Activated CD4-positive, alpha-beta T cell treated with anti-CD3 and anti-CD28 coated beads, Interleukin-2, amount 10 ng/mL, durations not matched to agents 24 days and 14 days (primary cell): ENCODE data around the gene GCK. TPM values are rescaled to one million over a fixed set of nuclear protein-coding genes. Genes with fewer than 3 reads are reported as not detected.
A peak's percentile ranks its signal among the peaks of the same experiment; 100 is the strongest.
"Not testable (repeated sequence)": the region's sequence is repeated elsewhere in the genome, so short reads cannot be mapped to it uniquely, and the experiment has no call there.

Source experiments
- DNase-seq: peaks from one replicate; pipeline ENCODE4 v3.0.0; 2022
- H3K27ac Mint-ChIP-seq: one replicate; pipeline ENCODE4 v1.8.0; 2022; ENCODE audit warnings: mild to moderate bottlenecking, mixed read lengths
- H3K27me3 Mint-ChIP-seq: one replicate; pipeline ENCODE4 v1.8.0; 2022; ENCODE audit warnings: mixed read lengths
- H3K36me3 Mint-ChIP-seq: one replicate; pipeline ENCODE4 v1.8.0; 2022; ENCODE audit warnings: low read depth, mild to moderate bottlenecking, mixed read lengths
- H3K4me1 Mint-ChIP-seq: one replicate; pipeline ENCODE4 v1.8.0; 2021; ENCODE audit warnings: mixed read lengths
- H3K4me3 Mint-ChIP-seq: one replicate; pipeline ENCODE4 v1.8.0; 2022; ENCODE audit warnings: mild to moderate bottlenecking, moderate library complexity, mixed read lengths
- H3K9me3 Mint-ChIP-seq: one replicate; pipeline ENCODE4 v1.8.0; 2021; ENCODE audit warnings: mixed read lengths
- intact Hi-C: fragments of 100-400 bp; cut with micrococcal nuclease; formaldehyde crosslinking; loops from one replicate; pipeline ENCODE4 v1.15.1; 2023
- total RNA-seq: library from RNA; stranded (reverse); gene quantifications from 2 replicates; pipeline ENCODE4 v1.2.3, GENCODE V29; 2022

The GCK gene
- total RNA-seq, 1 donor from 2014 or later: 1.7 TPM

DNA sequence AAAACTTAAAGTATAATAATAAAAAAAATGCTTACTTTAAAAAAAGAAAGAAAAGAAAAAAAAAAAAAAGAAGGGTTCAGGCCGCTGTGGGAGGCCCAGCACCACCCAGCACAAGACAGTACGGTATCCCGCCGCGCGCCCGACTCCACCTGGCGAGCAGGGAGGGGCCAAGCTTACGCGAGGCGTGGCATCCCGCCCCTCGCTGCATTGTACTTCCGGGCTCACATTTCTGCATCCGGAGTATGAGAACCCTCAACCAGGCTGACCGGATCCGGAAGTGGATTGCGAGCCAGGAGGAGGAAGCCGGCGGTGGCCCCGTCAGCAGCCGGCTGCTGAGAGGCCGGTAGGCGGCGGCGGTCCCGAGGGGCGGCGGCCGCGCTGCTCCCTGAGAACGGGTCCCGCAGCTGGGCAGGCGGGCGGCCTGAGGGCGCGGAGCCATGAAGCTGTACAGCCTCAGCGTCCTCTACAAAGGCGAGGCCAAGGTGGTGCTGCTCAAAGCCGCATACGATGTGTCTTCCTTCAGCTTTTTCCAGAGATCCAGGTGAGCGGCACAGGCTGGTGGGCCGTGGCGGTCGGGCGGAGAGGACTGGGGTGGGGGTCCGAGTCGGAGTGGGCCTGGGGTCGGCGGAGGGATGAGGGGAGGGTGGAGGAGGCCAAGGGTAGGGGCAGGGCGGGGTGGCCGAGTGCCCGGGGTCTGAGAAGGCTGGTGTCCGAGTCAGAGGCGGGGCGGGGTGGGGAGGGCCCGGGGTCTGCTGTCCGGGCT, 11.6 kb upstream of the GCK start, which contains the start of gene YKT6:
Gene YKT6 (plus strand): TSS at position 280 of the 763 bp plus-strand sequence. CDS start 158 bp downstream, at position 438.
- H3K4me3 Mint-ChIP-seq: peak within 1 kb of the TSS; percentile 89
- H3K27me3 Mint-ChIP-seq: peaks cover 2% of the 10 kb centered on the region
- H3K27ac Mint-ChIP-seq: peak within 1 kb of the TSS; percentile 65
- peak; percentile 98 for DNase-seq
- intact Hi-C loops: loop anchor here (1.0 to 5.0 kb wide), 2 partner anchors 79 to 119 kb away; partner anchors contain the start of genes POLD2 and POLM
- H3K4me1 Mint-ChIP-seq: peaks cover 33% of the 10 kb centered on the region
- peaks cover 18% of the 10 kb centered on the region for H3K36me3 Mint-ChIP-seq
- no peaks in the 10 kb centered on the region for H3K9me3 Mint-ChIP-seq

DNA sequence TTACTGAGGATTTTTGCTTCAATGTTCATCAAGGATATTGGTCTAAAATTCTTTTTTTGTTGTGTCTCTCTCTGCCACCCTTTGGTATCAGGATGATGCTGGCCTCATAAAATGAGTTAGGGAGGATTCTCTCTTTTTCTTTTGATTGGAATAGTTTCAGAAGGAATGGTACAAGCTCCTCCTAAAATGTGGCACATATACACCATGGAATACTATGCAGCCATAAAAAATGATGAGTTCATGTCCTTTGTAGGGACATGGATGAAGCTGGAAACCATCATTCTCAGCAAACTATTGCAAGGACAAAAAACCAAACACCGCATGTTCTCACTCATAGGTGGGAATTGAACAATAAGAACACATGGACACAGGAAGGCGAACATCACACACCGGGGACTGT, 10.9 kb upstream of the GCK start:
- intact Hi-C loops: loop anchor here (1.0 to 5.0 kb wide), 2 partner anchors 78 to 118 kb away; partner anchors contain the start of genes POLD2 and POLM
- not testable (repeated sequence) for H3K27me3 Mint-ChIP-seq, H3K9me3 Mint-ChIP-seq, DNase-seq
- Mint-ChIP-seq H3K27ac (peak overlapping the region; percentile 41), H3K4me1 (peaks cover 31% of the 10 kb centered on the region), H3K36me3 (peaks cover 14% of the 10 kb centered on the region), H3K4me3 (peak overlapping the region; percentile 65)

DNA sequence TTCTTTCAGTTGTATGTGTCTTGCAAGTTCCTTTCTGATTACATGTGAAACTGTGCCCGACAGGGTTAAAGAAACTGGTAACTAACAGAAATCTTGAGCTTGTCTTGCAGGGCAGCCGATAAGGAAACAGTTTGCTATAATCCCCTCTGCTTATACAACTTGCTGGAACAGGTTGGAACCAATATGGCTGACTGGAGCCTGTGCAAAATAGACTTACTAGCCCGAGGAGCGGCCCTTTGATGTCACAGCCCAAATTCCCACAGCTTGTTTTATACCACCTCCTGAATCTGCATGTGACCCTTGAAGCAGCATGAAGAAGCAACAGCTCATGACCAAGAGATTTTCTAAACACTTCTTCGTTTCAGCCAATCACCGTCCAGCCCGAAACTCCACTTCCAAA, 8.2 kb upstream of the GCK start:
- intact Hi-C loops: no loop called here
- peaks cover 2% of the 10 kb centered on the region for H3K27me3 Mint-ChIP-seq
- no peak for DNase-seq
- peaks cover 24% of the 10 kb centered on the region for H3K4me1 Mint-ChIP-seq
- H3K4me3 Mint-ChIP-seq: no peak overlapping the region
- no peaks in the 10 kb centered on the region for H3K9me3 Mint-ChIP-seq
- H3K36me3 Mint-ChIP-seq: peaks cover 2% of the 10 kb centered on the region
- no peak overlapping the region for H3K27ac Mint-ChIP-seq

DNA sequence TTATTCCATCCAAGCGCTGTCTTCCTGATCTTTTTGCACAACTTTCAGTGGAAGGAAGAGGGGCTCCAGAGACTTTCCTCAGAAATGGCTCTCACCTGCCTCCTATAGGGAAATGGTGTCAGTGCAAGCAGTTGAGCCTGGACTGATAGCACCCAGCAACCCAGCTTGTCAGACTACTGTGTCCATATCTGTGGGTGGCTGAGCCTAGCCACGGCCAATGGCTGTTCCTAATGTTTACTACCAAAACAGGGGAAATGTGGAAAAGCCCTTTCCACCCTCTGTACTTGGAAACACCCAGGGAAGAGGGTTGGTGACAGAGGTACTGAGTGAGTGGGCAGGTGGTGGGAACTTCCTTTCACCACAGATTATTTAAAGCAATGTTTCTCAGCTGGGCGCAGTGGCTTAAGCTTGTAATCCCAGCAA, 7.2 kb upstream of the GCK start:
- Mint-ChIP-seq H3K9me3 (no peaks in the 10 kb centered on the region), H3K4me1 (peaks cover 14% of the 10 kb centered on the region), H3K4me3 (no peak overlapping the region), H3K27ac (no peak overlapping the region), H3K36me3 (peaks cover 2% of the 10 kb centered on the region), H3K27me3 (peaks cover 4% of the 10 kb centered on the region)
- intact Hi-C loops: no loop called here
- DNase-seq: peak; percentile 82

DNA sequence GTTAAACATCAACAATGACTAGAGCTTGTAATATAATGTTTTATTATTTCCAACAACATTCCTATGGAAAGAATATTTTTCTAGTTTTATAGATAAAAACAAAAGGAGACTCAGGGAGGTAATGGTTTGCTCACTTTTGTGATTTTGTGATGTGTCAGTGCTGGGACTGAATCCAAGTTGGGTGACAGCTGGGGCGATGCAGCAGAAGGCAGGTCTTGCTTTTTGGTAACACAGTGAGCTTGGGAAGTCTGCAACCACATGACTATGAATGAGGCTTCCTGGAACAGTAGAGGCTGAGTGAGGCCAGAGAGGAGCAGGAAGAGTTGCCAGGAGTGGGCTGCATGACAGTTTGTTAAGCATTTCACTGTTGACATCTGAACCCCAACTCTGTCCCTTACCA, 6.7 kb upstream of the GCK start:
- no peak overlapping the region for H3K4me3 Mint-ChIP-seq
- H3K27ac Mint-ChIP-seq: no peak overlapping the region
- peaks cover 4% of the 10 kb centered on the region for H3K27me3 Mint-ChIP-seq
- H3K9me3 Mint-ChIP-seq: no peaks in the 10 kb centered on the region
- DNase-seq: no peak
- H3K36me3 Mint-ChIP-seq: peaks cover 2% of the 10 kb centered on the region
- H3K4me1 Mint-ChIP-seq: peaks cover 14% of the 10 kb centered on the region
- intact Hi-C loops: no loop called here

DNA sequence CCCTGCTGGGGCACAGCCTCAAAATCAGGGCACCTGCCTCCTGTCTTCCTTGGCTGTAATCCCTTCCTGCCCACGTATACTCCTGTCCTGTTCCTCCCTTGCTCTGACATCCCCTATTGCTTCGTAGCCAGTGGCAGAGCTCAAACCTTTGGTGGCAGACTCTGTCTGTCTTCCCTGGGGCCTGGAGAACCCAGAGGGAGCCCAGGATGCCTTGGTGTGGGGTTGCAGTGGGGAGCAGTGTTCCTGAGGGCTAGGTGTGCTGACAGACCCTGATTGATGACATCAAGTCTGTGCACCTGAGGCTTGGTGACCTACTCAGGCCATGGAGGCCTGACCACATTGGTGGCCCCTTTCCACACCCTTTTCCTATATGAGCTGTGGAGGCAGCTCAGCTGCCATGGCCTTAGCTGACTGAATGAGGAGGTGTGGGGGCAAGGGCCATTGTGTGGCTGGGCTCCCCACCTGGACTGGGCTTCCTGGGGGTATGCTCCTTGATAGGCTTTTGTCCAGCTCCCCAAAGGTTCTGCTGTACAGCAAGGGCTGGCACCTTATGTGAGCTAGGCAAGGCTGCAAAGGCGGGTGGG, 5.4 kb upstream of the GCK start:
- H3K4me1 Mint-ChIP-seq: peaks cover 14% of the 10 kb centered on the region
- H3K27ac Mint-ChIP-seq: no peak overlapping the region
- H3K4me3 Mint-ChIP-seq: no peak overlapping the region
- H3K9me3 Mint-ChIP-seq: no peaks in the 10 kb centered on the region
- no peak for DNase-seq
- H3K36me3 Mint-ChIP-seq: no peaks in the 10 kb centered on the region
- intact Hi-C loops: no loop called here
- H3K27me3 Mint-ChIP-seq: peaks cover 4% of the 10 kb centered on the region

DNA sequence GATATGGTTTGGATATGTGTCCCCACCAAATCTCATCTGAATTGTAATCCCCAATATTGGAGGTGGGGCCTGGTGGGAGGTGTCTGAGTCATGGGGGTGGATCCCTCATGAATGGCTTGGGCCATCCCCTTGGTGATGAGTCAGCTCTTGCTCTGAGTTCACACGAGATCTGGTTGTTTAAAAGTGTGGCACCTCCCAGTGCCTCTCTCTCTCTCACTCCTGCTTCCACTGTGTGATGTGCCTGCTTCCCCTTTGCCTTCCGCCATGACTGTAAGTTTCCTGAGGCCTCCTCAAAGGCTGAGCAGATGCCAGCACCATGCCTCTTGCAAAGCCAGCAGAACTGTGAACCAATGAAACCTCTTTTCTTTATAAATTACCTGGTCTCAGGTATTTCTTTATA, 4.8 kb upstream of the GCK start:
- Mint-ChIP-seq H3K4me3 (no peak overlapping the region), H3K9me3 (no peaks in the 10 kb centered on the region), H3K4me1 (peaks cover 14% of the 10 kb centered on the region), H3K36me3 (no peaks in the 10 kb centered on the region), H3K27ac (no peak overlapping the region), H3K27me3 (peaks cover 4% of the 10 kb centered on the region)
- intact Hi-C loops: no loop called here
- no peak for DNase-seq

DNA sequence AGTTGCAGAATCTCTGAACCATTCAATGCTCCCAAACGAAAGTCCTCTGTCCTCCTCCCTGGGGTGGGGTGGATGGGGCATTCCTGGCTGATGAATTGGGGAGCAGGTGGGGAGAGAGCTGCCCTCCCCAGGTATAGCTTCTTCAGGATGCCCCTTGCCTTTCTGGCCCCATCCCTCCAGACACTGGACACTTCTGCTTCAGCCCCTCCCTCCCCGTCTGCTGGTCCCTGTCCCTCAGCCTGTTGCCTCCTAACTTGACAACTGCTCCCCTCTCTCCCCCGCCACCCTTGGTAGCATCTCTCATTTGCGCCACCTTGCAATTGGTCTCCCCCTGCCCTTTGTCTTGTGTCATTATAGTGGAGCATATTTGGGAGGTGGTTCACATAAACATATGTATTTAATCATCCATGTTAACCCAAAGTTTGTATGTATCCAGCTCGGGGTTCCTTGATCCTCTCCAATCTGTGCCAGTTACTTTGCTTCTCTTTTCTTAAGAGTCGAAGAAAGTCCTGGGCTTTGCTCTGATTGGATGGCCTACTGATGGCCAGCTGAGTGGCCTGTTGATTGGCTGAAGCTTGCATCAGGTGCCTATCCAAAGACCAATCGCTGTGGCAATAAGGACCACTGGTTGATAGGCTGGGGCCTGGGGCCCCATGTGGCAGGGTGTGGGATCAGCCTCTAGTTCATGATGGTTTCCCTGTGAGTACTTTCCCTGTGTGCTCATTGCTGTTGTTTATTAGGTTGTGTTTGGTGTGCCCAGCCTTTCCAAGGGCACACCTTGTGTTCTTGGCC, 4.0 kb upstream of the GCK start:
- Mint-ChIP-seq H3K9me3 (no peaks in the 10 kb centered on the region), H3K36me3 (no peaks in the 10 kb centered on the region), H3K4me1 (peaks cover 14% of the 10 kb centered on the region), H3K27me3 (peaks cover 2% of the 10 kb centered on the region), H3K4me3 (no peak overlapping the region), H3K27ac (no peak overlapping the region)
- intact Hi-C loops: no loop called here
- DNase-seq: no peak

DNA sequence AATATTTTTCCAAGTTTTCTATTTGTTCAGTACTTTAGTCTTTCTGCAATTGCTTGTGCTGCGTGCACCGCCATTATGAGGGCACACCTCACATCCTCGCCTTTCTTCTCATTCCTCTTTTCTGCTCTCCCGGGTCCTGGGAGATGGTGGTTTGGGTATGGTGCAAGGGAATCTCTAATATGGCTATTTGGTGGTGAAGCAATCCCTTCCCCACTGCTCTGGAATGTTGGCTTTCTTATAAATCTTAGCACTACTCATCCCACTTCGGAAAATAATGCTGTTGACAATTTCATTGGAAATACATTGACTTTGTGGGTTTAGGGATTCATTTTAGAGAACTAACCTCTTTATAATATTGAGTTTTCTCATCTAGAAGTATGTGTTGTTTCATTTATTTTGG, 1.9 kb upstream of the GCK start:
- H3K9me3 Mint-ChIP-seq: no peaks in the 10 kb centered on the region
- H3K27ac Mint-ChIP-seq: no peak overlapping the region
- intact Hi-C loops: no loop called here
- H3K27me3 Mint-ChIP-seq: peaks cover 2% of the 10 kb centered on the region
- no peak for DNase-seq
- H3K36me3 Mint-ChIP-seq: no peaks in the 10 kb centered on the region
- H3K4me3 Mint-ChIP-seq: no peak overlapping the region
- peaks cover 10% of the 10 kb centered on the region for H3K4me1 Mint-ChIP-seq

DNA sequence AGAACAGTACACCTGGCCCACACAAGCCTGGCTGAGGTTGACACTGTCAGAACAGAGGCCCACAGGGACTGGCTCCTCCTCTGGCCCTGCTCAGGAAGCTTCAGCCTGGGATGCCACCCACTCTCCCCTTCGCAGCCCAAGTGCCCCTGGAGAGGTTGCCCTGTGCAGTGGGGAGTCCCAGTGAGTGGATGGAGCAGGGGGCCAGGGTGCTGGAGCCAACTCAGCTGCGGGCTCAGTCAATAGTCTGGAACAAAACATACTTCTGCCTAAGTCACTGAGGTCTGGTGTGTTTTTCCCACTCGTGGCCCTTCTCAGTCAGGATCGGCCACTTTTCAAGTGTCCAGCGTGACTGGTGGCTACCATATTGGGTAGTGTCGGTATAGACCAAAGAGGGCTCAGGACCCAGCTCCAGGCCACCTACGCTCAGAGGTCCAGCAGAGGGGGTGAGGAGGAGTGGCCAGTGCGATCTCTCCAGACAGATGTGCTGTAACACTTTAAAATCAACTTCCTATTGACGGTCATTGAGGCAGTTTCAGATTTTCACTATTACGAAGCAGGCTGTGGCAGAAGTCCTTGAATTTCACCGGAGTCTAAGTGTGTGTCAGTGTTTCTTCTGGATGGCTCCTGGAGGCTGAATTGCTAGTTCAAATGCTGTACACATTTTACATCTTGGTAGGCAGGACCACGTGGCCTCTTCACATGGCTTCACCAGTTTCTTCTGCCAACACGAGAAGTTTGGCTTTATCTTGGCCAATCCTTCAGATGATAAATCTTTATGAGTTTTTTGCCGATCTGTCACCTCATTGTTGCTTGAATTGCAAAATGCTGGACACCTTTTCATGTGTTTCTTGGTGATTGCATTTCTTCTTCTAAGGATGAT, 994 bp upstream of the GCK start:
- no peaks in the 10 kb centered on the region for H3K36me3 Mint-ChIP-seq
- no peak overlapping the region for H3K27ac Mint-ChIP-seq
- no peaks in the 10 kb centered on the region for H3K9me3 Mint-ChIP-seq
- no peak for DNase-seq
- H3K27me3 Mint-ChIP-seq: peaks cover 2% of the 10 kb centered on the region
- peaks cover 6% of the 10 kb centered on the region for H3K4me1 Mint-ChIP-seq
- intact Hi-C loops: no loop called here
- H3K4me3 Mint-ChIP-seq: no peak overlapping the region

DNA sequence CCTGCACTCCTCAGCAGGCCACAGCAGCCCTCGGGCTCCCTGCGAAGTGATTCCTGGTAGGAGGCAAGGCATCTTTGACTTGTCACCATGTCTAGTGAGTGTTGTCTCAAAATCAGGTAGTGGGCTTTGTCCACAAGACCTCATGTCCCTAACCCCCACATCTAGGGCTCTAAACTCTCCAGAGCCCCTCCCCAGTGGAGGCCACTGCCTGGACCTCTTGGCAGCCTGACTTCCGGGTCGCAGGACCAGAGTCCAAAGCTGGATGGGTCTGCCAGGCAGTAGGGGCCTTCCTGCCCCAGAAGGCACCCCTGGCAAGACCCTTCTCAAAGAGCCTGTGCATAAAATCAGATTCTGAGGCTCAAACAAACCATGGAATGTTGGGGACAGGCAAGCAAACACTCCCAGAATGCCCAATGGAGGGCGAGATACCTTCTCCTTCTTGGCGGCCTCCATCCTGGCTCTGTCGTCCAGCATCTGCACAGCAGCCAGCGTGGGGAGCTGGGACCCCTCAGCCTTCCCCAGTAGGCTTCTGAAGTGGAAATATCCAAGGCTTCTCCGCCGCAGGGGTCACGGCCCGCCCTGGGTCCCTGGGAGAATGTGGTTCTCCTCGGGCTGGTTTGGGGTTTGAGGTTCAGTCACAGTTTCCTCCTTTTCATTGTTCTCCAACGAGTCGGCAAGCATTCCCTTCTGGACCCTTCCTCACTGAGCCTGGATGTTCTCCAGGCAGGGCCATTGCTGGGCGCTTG, 586 bp downstream of the GCK start:
- intact Hi-C loops: no loop called here
- no peak overlapping the region for H3K27ac Mint-ChIP-seq
- H3K9me3 Mint-ChIP-seq: no peaks in the 10 kb centered on the region
- no peak for DNase-seq
- peaks cover 2% of the 10 kb centered on the region for H3K27me3 Mint-ChIP-seq
- peaks cover under 1% of the 10 kb centered on the region for H3K4me1 Mint-ChIP-seq
- no peak overlapping the region for H3K4me3 Mint-ChIP-seq
- H3K36me3 Mint-ChIP-seq: no peaks in the 10 kb centered on the region

DNA sequence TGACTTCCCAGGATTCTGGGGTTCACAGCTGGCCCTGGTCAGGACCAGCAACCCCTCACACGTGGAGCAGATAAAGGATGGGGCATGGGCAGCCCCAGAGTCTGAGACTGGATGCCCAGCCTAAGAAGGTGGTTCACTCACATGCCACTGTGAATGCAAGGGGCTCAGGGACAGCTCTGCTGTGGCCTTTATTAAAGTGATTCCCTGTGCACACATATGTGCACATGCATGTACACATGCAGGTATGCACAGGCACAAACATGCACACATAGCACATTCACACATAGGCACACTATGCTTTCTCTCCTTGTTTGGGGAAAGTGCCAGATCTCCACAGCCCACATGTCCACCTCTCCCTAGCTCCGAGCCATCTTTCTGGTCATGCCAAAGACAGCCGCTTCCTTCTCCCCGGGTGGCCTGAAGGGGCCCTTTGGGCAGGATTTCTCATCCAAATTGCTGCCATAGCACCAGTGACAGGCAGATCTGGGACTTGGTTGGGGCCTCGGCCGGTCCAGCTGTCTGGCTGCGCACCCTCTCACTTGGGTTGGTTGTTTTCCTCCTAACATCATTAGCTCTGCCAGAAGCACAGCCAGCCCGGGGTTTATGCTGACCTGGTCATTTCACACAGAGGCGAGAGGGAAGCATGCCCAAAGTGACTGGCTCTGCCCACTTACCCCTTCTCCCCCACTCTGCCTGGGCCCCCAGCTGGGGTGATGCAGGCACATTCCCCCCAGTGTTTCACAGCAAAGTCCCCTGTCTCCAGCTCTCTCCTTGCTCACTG, 1.4 kb downstream of the GCK start:
- no peak for DNase-seq
- Mint-ChIP-seq H3K27me3 (peaks cover 4% of the 10 kb centered on the region), H3K9me3 (no peaks in the 10 kb centered on the region), H3K4me1 (no peaks in the 10 kb centered on the region), H3K4me3 (no peak overlapping the region), H3K27ac (no peak overlapping the region), H3K36me3 (no peaks in the 10 kb centered on the region)
- intact Hi-C loops: no loop called here
